Gastrocnemius medialis (tissue), 4 donors: ENCODE results near the gene MDFIC2.

ENCODE experiments used
- POLR2A ChIP-seq, 2 donors: fragments of 450-650 bp; IDR thresholded peaks; one replicate each; pipeline ENCODE4 v1.6.1; 2017; ENCODE audit warnings: antibody characterized with exemption in 2 of 2, mild to moderate bottlenecking in 2 of 2, moderate library complexity in 2 of 2
- TF ChIP-seq, protein P1 (sequence below), 5 experiments: fragments of 450-650 bp in 3 of 5; fragments of 200-600 bp in 2 of 5; sonication (generic) in 2 of 5; IDR thresholded peaks in 4 of 5; conservative IDR thresholded peaks in 1 of 5; 1 replicate in 4 of 5; 2 replicates in 1 of 5; pipeline ENCODE4 v1.5.1; 2016 to 2019; ENCODE audit warnings: antibody characterized with exemption in 5 of 5, mild to moderate bottlenecking in 3 of 5, moderate library complexity in 3 of 5

DNA sequence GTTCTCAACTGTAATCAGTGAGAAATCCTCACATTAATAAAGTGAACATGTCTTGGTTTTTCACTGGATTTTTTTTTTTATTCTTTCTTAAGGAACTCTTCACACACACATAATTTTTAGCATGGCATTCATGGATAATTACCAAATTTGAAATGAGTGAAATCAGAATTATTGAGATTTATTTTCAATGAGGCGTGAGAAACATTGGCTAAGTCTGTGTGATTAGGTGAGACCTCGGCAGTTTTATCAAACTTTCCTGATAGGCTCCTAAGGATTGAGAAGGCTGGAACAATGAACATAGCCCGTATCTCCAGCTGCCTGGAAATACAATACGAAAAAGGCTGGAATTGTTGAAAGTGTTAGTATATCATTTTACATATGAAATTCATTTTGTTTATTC lies 35.5 kb downstream of the MDFIC2 start:
- TF ChIP-seq POLR2A (IDR thresholded peaks at IDR 0.05) = no peak
- TF ChIP-seq, protein P1, sequence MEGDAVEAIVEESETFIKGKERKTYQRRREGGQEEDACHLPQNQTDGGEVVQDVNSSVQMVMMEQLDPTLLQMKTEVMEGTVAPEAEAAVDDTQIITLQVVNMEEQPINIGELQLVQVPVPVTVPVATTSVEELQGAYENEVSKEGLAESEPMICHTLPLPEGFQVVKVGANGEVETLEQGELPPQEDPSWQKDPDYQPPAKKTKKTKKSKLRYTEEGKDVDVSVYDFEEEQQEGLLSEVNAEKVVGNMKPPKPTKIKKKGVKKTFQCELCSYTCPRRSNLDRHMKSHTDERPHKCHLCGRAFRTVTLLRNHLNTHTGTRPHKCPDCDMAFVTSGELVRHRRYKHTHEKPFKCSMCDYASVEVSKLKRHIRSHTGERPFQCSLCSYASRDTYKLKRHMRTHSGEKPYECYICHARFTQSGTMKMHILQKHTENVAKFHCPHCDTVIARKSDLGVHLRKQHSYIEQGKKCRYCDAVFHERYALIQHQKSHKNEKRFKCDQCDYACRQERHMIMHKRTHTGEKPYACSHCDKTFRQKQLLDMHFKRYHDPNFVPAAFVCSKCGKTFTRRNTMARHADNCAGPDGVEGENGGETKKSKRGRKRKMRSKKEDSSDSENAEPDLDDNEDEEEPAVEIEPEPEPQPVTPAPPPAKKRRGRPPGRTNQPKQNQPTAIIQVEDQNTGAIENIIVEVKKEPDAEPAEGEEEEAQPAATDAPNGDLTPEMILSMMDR (IDR thresholded peaks at IDR 0.05 in 4 of 5, conservative IDR thresholded peaks at IDR 0.05 in 1 of 5) = no peak
